ENCODE data around the gene SMIM24. TPM values are rescaled to one million over a fixed set of nuclear protein-coding genes. Genes with fewer than 3 reads are reported as not detected.

The SMIM24 gene
- total RNA-seq, 1 donor from 2014 or later = 1.3 TPM

GRCh38 chr19:3526507-3527237, 46.3 kb upstream of the SMIM24 start:
- H3K27ac Mint-ChIP-seq = no peak overlapping the region
- no peak overlapping the region for H3K4me3 Mint-ChIP-seq (ENCODE audit: low read depth)
- H3K9me3 Mint-ChIP-seq (ENCODE audit: low read depth) = no peaks in the 10 kb centered on the region
- peak; percentile 34 for TF ChIP-seq CTCF (IDR thresholded peaks at IDR 0.05; ENCODE audit: unreplicated experiment)
- no peaks in the 10 kb centered on the region for H3K4me1 Mint-ChIP-seq (ENCODE audit: low read depth)
- DNase-seq (ENCODE audit: low spot score, unreplicated experiment) = no peak
- H3K27me3 Mint-ChIP-seq = no peaks in the 10 kb centered on the region
- H3K36me3 Mint-ChIP-seq (ENCODE audit: insufficient read depth) = peaks cover 5% of the 10 kb centered on the region

DNA sequence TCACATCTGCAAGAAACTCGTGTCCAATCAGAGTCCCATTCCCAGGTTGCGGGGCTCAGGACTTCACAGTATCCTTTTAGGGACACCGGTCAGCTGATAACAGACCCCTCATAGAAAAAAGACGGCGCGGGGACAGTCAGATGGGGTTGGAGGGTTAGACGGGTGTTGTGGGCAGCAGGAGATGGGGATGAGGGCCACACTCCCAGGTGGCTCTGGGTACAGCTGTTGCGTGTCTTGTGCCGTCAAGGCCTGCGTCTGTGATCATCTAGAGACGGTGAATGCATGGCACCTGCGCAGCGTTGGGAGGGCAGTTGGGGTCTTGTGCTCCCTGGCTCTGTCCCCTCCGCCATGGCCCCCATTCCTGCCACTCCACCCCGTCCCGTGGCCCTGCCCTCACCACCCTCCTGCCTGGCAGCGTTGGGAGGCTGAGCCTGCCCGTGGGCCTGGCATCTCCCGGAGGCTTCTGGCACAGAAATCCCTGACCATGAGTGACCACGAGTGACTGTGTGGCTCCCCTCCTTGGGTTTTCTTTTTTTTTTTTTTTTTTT, 44.7 kb upstream of the SMIM24 start:
- no peaks in the 10 kb centered on the region for H3K9me3 Mint-ChIP-seq (ENCODE audit: low read depth)
- H3K27ac Mint-ChIP-seq = no peak overlapping the region
- H3K36me3 Mint-ChIP-seq (ENCODE audit: insufficient read depth) = peaks cover 8% of the 10 kb centered on the region
- H3K4me3 Mint-ChIP-seq (ENCODE audit: low read depth) = no peak overlapping the region
- H3K27me3 Mint-ChIP-seq = no peaks in the 10 kb centered on the region
- no peak for DNase-seq (ENCODE audit: low spot score, unreplicated experiment)
- TF ChIP-seq CTCF (IDR thresholded peaks at IDR 0.05; ENCODE audit: unreplicated experiment) = no peak
- peaks cover 1% of the 10 kb centered on the region for H3K4me1 Mint-ChIP-seq (ENCODE audit: low read depth)

- peaks cover 1% of the 10 kb centered on the region for H3K4me1 Mint-ChIP-seq (ENCODE audit: low read depth)
- no peak for DNase-seq (ENCODE audit: low spot score, unreplicated experiment)
- H3K27ac Mint-ChIP-seq = no peak overlapping the region
- H3K27me3 Mint-ChIP-seq = no peaks in the 10 kb centered on the region
- no peaks in the 10 kb centered on the region for H3K9me3 Mint-ChIP-seq (ENCODE audit: low read depth)
- H3K36me3 Mint-ChIP-seq (ENCODE audit: insufficient read depth) = peaks cover 8% of the 10 kb centered on the region
- TF ChIP-seq CTCF (IDR thresholded peaks at IDR 0.05; ENCODE audit: unreplicated experiment) = no peak
- H3K4me3 Mint-ChIP-seq (ENCODE audit: low read depth) = no peak overlapping the region
Measured at GRCh38 chr19:3524078-3524842, 43.9 kb upstream of the SMIM24 start.

DNA sequence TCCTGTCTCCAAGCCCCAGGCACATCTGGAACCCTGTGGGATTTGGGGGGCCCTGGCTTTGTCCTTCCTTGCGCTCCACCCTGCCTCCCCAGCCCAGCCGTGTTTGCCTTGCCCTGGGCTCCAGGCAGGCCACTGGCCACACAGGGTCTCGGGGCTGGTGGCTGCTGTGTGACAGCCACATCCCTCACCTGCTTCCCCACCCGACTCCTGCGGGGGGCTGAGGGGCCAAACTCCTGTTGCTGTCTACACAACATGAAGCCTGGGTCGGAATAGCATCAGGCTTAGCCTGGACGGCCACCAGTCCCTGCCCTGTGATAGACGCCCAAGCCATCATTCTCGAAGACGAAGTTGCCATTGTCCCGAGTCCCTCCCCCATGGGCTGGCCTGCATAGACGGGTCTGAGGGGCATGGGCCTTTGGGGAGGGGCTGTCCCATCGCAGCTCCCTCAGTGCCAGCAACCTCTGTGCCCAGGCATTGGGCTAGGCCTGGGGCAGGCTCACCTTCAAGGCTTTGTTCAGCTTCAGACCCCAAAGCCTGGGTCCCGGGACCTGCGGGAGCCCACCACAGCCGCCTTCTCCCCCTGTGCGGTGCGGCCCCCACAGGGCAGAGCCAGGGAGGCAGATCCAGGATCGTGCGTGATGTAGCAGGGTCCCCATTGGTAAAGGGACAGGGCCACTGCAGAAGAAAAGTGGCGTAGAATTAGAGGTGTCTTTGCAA, 43.2 kb upstream of the SMIM24 start:
- TF ChIP-seq CTCF (IDR thresholded peaks at IDR 0.05; ENCODE audit: unreplicated experiment) = no peak
- Mint-ChIP-seq H3K4me3 (ENCODE audit: low read depth) (no peak overlapping the region), H3K36me3 (ENCODE audit: insufficient read depth) (peaks cover 8% of the 10 kb centered on the region), H3K27ac (no peak overlapping the region), H3K27me3 (no peaks in the 10 kb centered on the region), H3K9me3 (ENCODE audit: low read depth) (no peaks in the 10 kb centered on the region), H3K4me1 (ENCODE audit: low read depth) (peaks cover 1% of the 10 kb centered on the region)
- no peak for DNase-seq (ENCODE audit: low spot score, unreplicated experiment)
